Jurkat, Clone E6-1 (cell line): ENCODE results near the gene FCSK.
A peak's percentile ranks its signal among the peaks of the same experiment; 100 is the strongest.
"Not testable (repeated sequence)": the region's sequence is repeated elsewhere in the genome, so short reads cannot be mapped to it uniquely, and the experiment has no call there.

Source experiments
- DNase-seq: peaks from one replicate; pipeline ENCODE4 v3.0.0-alpha.2; 2011; ENCODE audit warnings: low read depth, low spot score
- H3K4me3 ChIP-seq: 2 replicates; pipeline ENCODE4 v1.5.1; 2011; ENCODE audit warnings: mild to moderate bottlenecking, low read length, control low read depth, moderate library complexity

FCSK gene

DNA sequence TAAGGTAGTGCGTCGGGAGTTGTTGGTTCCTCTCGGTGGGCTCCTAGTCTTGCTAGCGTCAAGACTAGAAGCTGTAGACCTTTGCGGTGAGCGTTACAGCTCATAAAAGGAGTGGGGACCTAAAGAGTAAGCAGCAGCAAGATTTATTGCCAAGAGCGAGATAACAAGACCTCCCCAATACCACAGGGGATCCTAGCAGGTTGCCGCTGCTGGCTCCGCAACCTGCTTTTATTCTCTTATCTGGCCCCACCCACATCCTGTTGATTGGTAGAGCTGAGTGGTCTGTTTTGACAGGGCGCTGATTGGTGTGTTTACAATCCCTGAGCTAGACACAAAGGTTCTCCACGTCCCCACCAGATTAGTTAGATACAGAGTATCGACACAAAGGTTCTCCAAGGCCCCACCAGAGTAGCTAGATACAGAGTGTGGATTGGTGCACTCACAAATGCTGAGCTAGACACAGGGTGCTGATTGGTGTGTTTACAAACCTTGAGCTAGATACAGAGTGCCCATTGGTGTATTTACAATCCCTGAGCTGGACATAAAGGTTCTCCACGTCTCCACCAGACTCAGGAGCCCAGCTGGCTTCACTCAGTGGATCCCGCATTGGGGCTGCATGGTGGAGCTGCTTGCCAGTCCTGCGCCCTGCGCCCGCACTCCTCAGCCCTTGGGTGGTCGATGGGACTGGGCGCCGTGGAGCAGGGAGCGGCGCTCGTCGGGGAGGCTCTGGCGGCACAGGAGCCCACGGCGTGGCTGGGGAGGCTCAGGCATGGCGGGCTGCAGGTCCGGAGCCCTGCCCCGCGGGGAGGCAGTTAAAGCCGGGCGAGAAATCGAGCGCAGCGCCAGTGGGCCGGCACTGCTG is 4.0 kb upstream of the FCSK start:
- H3K4me3 ChIP-seq, DNase-seq: not testable (repeated sequence)

DNA sequence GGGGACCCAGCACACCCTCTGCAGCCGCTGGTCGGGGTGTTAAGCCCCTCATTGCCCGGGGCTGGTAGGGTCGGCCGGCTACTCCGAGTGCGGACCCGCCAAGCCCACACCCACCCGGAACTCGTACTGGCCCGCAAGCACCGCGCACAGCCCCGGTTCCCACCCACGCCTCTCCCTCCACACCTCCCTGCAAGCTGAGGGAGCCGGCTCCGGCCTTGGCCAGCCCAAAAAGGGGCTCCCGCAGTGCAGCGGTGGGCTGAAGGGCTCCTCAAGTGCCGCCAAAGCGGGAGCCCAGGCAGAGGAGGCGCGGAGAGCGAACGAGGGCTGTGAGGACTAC is 3.4 kb upstream of the FCSK start:
- not testable (repeated sequence) for H3K4me3 ChIP-seq, DNase-seq

DNA sequence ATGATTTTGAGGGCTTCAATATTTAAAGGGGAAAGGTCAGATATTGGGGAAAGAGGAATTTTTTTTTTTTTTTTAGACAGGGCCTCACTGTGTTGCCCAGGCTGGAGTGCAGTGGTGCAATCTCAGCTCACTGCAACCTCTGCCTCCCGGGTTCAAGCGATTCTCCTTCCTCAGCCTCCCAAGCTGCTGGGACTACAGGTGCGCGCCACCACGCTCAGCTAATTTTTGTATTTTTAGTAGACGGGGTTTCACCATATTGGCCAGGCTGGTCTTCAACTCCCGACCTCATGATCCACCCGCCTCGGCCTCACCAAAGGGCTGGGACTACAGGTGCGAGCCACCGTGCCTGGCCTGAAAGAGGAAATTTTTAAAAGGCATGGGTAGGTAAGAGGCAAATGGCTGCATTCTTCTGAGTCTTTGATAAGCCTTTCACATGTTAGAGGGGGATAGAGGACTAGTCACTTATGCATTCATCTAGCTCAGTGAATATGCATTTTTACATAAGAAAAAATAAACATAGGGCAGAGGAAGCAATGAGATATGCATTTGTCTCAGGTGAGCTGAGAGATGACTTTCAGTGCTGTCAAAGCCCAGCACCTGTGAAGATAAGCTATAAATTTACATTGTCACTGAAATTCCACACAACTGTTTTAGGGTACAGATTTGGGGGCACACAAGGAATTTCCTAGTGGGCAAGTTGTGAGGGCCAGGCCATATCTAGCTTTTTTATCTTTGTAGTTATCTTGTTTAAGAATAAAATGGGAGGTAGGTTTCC is 1.1 kb upstream of the FCSK start:
- peak overlapping the region; percentile 69 for H3K4me3 ChIP-seq
- no peak for DNase-seq

DNA sequence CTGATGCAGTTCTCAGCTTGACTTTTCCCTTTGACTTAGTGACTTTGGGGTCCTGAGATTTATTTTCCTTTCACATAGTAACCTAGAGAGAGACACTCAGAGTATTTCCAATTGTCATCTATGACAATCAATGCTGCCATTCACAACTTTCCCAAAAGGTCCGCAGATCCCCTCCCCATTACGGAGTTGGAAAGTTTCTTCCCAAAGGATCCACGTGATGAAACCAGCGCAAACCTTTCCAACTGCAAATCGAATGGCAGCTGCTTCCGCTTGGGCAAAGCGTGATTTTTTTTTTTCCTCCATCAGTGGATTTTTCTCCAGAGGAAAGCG is 538 bp upstream of the FCSK start:
- peak overlapping the region; percentile 69 for H3K4me3 ChIP-seq
- DNase-seq = no peak

DNA sequence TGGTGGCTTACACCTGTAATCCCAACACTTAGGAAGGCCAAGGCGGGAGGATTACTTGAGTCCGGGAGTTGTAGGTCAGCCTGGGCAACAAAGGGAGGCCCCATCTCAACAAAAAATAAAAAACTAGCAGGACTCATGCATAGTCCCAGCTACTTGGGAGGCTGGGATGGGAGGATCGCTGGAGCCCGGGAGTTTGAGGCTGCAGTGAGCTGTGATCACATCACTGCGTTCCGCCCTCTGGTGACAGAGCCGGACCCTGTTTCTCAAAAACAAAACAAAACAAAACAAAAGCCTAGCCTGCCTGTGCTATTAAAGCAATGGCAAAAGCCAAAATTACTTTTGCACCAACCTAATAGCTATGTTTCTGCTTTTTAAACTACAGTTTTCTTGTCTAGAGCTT is 1.5 kb downstream of the FCSK start:
- H3K4me3 ChIP-seq = no peak overlapping the region
- no peak for DNase-seq

DNA sequence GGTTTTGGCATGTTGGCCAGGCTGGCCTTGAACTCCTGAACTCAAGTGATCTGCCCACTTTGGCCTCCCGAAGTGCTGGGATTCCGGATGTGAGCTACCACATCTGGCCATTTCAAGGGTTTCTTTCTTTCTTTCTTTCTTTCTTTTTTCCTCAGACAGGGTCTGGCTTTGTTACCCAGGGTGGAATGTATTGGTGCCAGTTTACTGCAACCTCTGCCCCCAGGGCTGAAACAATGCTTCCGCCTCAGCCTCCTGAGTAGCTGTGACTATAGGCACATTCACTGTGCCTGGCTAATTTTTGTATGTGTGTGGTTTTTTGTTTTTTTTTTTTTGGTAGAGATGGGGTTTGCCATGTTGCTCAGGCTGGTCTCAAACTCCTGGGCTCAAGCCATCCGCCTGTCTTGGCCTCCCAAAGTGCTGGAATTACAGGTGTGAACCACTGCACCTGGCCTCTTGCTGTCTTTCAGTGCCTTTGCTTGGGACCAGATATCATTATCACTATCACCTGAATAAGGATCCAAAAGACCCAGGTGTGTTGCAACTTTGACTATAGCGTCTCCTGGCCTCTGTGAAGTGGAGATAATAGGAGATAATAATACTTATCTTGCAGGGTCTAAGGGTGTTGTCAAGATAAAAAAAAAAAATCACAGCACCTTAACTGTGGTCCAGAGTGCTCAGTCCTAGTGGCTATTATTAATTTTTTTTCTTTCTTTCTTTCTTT is 3.2 kb downstream of the FCSK start:
- no peak overlapping the region for H3K4me3 ChIP-seq
- no peak for DNase-seq

DNA sequence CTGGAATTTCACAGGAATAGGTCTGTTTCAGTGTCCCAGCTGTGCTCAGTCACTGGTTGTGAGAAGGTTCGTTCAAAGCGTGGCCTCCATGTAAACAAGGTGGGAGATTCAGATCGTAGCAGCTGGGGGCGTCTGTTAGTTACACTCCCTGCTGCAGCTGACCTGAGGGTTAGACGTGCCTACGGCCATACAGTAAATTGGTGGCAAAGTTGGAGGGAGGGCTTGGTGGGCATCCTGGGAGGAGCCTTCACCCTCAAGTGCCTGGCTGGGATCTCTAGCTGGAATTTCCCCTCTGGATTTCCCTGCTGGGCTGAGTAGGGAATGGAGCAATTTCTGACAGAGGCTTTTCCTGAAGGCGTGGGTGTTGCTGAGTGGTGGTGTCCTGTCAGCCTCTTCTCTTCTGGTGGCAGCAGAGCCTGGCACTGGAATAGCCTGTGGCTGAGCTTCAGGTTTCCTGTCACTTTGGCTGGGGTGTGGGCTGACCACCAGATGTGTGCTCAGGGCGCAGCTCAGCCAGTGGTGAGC is 6.4 kb downstream of the FCSK start:
- no peak for DNase-seq
- H3K4me3 ChIP-seq = no peak overlapping the region

DNA sequence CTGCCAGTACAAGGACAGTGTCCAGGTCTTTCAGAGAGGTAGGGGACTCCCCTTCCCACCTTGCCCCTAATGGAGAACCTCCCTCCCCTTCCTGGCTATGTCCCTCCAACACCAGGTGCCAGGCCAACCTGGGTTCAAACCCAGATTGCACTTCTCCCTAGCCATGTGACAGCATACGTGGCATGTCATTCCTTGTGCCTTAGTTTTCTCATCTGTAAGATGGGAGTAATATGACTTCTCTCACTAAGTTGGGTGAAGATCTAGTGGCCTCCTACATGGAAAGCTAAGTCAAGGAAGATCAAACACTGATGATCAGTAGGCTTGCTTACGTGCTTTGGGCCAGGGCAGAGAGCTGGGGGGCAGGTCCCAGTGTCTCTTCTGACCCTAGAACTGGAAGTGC is 8.8 kb downstream of the FCSK start:
- H3K4me3 ChIP-seq = no peak overlapping the region
- DNase-seq = no peak

DNA sequence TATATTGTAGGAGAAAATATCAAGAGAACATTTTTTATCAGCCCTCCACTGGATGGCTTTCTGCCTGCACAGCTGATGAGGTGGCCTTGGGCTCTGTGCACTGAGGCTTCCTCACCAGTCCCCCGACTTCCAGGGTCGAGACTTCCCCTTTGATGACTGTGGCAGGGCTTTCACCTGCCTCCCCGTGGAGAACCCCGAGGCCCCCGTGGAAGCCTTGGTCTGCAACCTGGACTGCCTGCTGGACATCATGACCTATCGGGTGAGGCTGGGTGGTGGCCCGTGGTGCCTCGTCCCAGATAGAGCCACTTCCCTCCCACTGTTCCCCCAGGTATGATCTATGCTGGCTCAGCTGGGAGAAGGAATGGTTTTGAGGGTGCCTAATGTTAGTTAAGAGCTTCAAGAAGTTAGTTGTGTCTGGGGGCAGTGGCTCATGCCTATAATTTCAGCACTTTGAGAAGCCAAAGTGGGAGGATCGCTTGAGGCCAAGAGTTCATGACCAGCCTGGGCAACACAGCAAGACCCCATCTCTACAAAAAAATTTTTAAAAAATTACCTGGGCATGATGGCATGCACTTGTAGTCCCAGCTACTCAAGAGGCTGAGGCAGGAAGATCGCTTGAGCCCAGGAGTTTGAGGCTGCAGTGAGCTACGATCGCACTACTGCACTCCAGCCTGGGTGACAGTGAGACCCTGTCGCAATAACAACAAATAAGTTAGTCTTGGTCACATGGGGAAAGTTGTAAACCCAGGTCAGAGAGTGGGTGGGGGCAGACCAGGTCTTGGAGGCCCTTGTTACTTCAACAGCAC is 11.8 kb downstream of the FCSK start:
- no peak overlapping the region for H3K4me3 ChIP-seq
- no peak for DNase-seq

DNA sequence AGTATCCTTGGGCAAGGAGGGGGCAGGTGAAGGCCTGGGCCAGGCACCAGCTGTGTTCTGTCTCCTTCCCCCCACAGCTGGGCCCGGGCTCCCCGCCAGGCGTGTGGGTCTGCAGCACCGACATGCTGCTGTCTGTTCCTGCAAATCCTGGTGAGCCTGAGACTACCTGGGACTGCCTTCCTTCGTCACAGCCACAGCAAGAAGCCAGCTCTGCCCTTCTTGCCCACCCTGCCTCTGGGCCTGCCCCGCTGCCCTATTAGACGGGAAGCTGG is 12.3 kb downstream of the FCSK start:
- no peak for DNase-seq
- no peak overlapping the region for H3K4me3 ChIP-seq

DNA sequence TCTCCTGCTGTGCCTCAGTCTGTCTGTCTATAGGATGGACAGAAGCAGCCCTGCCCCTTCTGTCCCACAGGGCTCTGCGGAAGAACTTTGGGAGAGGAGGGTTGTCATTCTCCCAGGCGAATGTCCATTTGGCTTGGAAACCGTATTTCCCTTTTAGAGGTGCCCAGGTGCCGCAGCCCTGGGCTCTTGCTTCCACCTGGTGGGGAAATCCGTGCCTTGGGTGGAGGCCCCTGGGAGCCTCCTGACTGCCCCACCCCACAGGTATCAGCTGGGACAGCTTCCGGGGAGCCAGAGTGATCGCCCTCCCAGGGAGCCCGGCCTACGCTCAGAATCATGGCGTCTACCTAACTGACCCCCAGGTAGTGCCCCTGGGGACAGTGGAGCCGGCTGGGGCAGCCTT is 12.7 kb downstream of the FCSK start:
- no peak for DNase-seq
- H3K4me3 ChIP-seq = no peak overlapping the region

DNA sequence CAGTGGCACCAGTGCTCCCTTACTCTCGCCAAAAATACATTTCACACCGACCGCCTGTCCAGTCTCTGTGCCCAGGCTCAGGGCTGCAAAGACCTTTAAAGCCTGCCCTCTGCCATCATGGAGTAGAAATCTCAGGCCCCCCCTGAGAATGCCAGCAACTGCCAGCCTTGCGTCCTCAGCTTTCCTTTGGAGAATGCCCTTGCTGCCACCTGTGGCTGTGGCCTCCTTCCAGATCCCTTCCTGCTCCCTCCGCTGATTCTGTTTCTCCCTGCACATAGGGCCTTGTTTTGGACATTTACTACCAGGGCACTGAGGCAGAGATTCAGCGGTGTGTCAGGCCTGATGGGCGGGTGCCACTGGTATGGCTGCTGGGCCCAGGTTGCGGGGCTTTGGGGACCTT is 13.2 kb downstream of the FCSK start:
- no peak overlapping the region for H3K4me3 ChIP-seq
- no peak for DNase-seq

DNA sequence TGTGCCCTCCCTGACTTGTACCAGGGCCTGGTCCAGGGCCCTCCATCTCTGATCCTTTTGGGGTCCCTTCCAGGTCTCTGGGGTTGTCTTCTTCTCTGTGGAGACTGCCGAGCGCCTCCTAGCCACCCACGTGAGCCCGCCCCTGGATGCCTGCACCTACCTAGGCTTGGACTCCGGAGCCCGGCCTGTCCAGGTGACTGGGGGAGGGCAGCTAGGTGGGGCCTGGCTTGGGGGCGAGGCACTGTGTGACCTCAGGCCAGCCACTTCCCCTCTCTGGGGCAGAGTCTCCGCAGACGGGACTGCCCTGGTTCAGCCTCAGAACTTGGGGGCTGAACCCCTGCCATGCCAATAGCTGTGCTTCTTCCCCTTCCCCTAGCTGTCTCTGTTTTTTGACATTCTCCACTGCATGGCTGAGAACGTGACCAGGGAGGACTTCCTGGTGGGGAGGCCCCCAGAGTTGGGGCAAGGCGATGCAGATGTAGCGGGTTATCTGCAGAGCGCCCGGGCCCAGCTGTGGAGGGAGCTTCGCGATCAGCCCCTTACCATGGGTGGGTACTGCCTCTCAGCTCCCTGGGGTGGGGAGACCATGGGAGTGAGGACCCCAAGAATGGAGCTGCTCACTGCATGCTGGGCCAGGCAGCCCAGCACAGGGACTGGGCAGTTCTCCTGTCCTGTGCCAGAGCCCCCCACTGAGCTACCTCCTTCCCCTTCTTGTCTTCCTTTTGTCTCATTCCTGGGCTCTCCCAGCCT is 14.6 kb downstream of the FCSK start:
- H3K4me3 ChIP-seq = no peak overlapping the region
- no peak for DNase-seq

DNA sequence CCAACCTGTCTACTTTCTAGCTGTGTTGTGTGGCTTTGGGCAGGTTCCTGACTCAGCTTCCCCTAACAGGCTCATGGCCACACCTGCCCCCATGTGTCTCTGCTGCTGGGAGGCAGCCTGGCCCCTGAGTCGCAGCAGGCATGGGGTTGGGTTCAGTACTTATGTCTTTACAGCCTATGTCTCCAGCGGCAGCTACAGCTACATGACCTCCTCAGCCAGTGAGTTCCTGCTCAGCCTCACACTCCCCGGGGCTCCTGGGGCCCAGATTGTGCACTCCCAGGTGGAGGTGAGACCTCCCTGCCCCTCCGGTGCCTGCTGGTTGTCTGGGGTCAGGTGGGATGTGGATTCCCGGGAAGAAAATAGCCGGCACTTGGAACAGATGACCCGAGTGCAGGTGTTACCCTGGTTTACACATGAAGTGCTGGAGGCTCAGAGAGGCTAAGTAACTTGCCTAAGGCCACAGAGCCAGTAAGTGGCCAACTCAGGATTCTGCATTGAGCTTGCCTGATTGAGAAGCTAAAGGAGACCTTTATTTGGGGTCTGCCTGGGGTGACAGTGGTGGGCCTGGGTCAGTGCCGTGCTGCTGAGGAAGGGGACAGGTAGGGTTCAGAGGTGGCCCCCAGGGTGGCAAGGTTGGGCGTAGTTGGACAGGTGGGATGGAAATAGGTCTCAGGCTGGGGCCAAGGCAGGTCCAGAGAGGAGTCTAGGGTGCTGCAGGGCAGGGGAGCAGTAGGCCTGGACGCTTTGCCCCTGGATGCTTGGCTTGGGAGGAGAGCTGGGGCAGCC is 15.9 kb downstream of the FCSK start:
- no peak for DNase-seq
- H3K4me3 ChIP-seq = no peak overlapping the region

DNA sequence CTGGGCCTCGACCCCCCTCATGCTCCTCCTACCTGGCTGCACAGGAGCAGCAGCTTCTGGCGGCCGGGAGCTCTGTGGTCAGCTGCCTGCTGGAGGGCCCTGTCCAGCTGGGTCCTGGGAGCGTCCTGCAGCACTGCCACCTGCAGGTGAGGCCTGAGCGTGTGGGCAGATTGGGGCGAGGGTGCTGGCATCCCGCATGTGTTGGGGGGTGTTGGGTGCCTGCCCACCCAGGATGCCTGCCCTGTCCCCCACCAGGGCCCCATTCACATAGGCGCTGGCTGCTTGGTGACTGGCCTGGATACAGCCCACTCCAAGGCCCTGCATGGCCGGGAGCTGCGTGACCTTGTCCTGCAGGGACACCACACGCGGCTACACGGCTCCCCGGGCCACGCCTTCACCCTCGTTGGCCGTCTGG is 16.5 kb downstream of the FCSK start:
- no peak for DNase-seq
- no peak overlapping the region for H3K4me3 ChIP-seq

DNA sequence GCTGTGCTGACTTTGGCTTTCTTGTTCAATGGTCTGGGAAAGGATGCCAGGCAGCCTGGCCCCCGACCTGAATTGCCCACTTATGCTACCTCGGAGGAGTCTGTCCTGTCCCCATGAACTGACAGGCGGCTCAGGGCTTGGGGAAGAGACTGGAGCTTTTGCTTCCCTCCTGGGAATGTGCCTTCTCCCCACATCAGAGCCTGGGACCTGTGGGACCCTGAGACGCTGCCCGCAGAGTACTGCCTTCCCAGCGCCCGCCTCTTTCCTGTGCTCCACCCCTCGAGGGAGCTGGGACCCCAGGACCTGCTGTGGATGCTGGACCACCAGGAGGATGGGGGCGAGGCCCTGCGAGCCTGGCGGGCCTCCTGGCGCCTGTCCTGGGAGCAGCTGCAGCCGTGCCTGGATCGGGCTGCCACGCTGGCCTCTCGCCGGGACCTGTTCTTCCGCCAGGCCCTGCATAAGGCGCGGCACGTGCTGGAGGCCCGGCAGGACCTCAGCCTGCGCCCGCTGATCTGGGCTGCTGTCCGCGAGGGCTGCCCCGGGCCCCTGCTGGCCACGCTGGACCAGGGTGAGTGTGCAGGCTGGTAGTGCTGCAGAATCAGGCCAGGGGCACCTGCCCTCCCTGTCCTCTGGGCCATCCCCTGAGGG is 18.5 kb downstream of the FCSK start:
- DNase-seq = no peak

DNA sequence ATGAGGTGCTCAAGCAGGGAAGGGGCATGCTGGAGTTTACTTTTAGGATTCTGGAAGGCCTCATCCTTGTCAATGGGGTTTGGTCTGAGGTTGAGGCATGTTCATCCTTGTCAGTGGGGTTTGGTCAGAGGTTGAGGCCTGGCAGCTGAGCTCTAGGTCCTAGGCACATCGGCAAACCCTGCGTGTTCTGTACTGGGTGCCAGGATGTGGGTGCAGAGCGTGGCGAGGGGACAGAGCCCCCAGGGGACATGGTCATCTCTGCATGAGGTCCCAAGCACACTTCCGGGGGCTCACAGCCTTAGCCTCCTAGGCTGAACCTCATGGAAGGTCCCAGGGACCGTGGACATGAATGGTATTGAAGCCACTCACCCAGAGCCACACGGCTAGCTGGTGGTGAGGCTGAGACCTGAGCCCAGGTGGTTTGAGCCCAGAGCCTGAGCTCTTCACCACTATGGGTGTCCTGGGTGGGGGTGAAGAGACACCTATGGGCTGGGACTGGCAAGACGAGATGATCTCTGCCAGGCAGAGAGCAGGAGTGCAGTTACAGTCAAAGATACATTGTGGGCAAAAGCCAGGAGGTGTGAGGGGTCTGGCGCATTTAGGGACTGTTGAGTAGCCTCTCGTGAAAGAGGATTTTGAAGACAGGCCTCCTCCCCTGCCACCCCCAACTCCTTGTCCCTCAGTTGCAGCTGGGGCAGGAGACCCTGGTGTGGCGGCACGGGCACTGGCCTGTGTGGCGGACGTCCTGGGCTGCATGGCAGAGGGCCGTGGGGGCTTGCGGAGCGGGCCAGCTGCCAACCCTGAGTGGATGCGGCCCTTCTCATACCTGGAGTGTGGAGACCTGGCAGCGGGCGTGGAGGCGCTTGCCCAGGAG is 19.3 kb downstream of the FCSK start:
- DNase-seq = no peak
- no peak overlapping the region for H3K4me3 ChIP-seq

More for the DNA sequence above, 18.5 kb downstream of the FCSK start:
- H3K4me3 ChIP-seq = no peak overlapping the region
